HG03066 (cell line): ENCODE data around the gene MFSD2A.
"Not testable (repeated sequence)": the region's sequence is repeated elsewhere in the genome, so short reads cannot be mapped to it uniquely, and the experiment has no call there.

Experiments
- ATAC-seq: cut with Tn5 transposase; IDR thresholded peaks from one replicate; pipeline ENCODE4 v1.9.1; 2021; ENCODE audit warnings: low read depth; ENCODE audit not compliant: unreplicated experiment

Gene MFSD2A

GRCh38 chr1:39954870-39955546 lies at the start of gene MFSD2A:
Gene MFSD2A (plus strand): TSS chr1:39955145. CDS start chr1:39955293, 148 bp downstream.
- peak; percentile 75 for ATAC-seq

- no peak for ATAC-seq
Measured at GRCh38 chr1:39905172-39905571, 49.8 kb upstream of the MFSD2A start.

GRCh38 chr1:39907528-39908453 lies 47.2 kb upstream of the MFSD2A start:
- no peak for ATAC-seq

GRCh38 chr1:39908534-39908933 lies 46.4 kb upstream of the MFSD2A start:
- ATAC-seq: no peak

- ATAC-seq: no peak
Measured at GRCh38 chr1:39910263-39910662, 44.7 kb upstream of the MFSD2A start.

GRCh38 chr1:39913136-39913535 lies 41.8 kb upstream of the MFSD2A start:
- ATAC-seq: not testable (repeated sequence)

- no peak for ATAC-seq
Measured at GRCh38 chr1:39915499-39916129, 39.3 kb upstream of the MFSD2A start.

GRCh38 chr1:39917825-39918224 lies 37.1 kb upstream of the MFSD2A start:
- no peak for ATAC-seq

- no peak for ATAC-seq
Measured at GRCh38 chr1:39919545-39919944, 35.4 kb upstream of the MFSD2A start.

- no peak for ATAC-seq
Measured at GRCh38 chr1:39922251-39922688, 32.7 kb upstream of the MFSD2A start.

GRCh38 chr1:39925721-39926342 lies 29.1 kb upstream of the MFSD2A start:
- ATAC-seq: no peak

GRCh38 chr1:39926343-39926793 lies 28.6 kb upstream of the MFSD2A start:
- no peak for ATAC-seq

- ATAC-seq: no peak
Measured at GRCh38 chr1:39926820-39927219, 28.1 kb upstream of the MFSD2A start.

GRCh38 chr1:39927538-39927937 lies 27.4 kb upstream of the MFSD2A start:
- ATAC-seq: no peak

- ATAC-seq: no peak
Measured at GRCh38 chr1:39928809-39929587, 25.9 kb upstream of the MFSD2A start.

- ATAC-seq: no peak
Measured at GRCh38 chr1:39933956-39934941, 20.7 kb upstream of the MFSD2A start.

GRCh38 chr1:39936724-39937491 lies 18.0 kb upstream of the MFSD2A start:
- ATAC-seq: no peak

- no peak for ATAC-seq
Measured at GRCh38 chr1:39938856-39939255, 16.1 kb upstream of the MFSD2A start.
